ENCODE data around the gene C11orf21. TPM values are rescaled to one million over a fixed set of nuclear protein-coding genes. Genes with fewer than 3 reads are reported as not detected.

Gene C11orf21
- total and polyA plus RNA-seq, 10 of the 15 experiments (the other 5 are each of a cell fraction or from before 2014, with no cell fraction given) = 0.04 to 0.26 (median 0.11) TPM; not detected in 7

GRCh38 chr11:2267851-2268728 is 33.6 kb downstream of the C11orf21 start (continued):
- TF ChIP-seq, protein P1, sequence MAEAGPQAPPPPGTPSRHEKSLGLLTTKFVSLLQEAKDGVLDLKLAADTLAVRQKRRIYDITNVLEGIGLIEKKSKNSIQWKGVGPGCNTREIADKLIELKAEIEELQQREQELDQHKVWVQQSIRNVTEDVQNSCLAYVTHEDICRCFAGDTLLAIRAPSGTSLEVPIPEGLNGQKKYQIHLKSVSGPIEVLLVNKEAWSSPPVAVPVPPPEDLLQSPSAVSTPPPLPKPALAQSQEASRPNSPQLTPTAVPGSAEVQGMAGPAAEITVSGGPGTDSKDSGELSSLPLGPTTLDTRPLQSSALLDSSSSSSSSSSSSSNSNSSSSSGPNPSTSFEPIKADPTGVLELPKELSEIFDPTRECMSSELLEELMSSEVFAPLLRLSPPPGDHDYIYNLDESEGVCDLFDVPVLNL (IDR thresholded peaks at IDR 0.05; ENCODE audit: low read depth, low read length) = no peak
- TF ChIP-seq NFYA (IDR thresholded peaks at IDR 0.05; ENCODE audit: borderline replicate concordance, low read depth, low read length) = no peak
- no peak for TF ChIP-seq ZZZ3 (IDR thresholded peaks at IDR 0.05; ENCODE audit: control insufficient read depth, insufficient read length, low read depth)
- TF ChIP-seq IKZF2 (IDR thresholded peaks at IDR 0.05) = no peak

DNA sequence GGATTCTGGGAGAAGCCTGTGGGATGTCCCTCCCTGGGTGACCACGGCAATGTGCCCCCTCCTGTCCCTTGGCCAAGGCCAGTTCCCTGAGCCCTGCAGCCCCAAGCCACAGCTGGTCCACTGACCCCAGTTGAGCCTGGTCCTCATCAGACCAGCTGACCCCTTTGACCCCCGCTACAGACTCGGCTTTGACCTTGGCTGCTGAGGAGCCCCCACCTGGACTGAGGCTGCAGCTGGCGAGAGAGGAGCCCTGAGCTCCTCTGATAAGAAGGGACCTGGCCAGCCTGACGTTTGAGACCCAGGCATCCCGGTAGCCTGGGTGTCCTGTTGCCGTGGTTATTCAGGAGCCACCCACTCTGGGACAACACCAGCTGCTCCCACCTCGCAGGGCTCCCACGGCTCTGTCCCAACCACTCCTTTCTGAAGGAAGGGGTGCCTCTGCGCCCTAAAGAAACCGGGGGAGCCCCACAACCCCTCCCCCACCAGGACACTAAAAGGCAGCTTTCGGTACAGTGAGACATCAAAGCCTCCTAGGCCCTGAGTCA is 34.3 kb downstream of the C11orf21 start:
- Histone ChIP-seq H3K27me3 (replicated peaks in 1 of 2; ENCODE audit: control insufficient read depth in 2 of 2, insufficient read depth in 2 of 2, low read length in 1 of 2) (no peaks in the 10 kb centered on the region; a peak in 2 of 4 replicates), H3K79me2 (ENCODE audit: control insufficient read depth, insufficient read depth, low read length) (no peaks in the 10 kb centered on the region), H3K9ac (ENCODE audit: control insufficient read depth, insufficient read depth, low read length) (no peak overlapping the region), H4K20me1 (ENCODE audit: control insufficient read depth, insufficient read depth) (no peaks in the 10 kb centered on the region), H3K9me3 (replicated peaks; ENCODE audit: control insufficient read depth, insufficient read depth, low read length) (no peaks in the 10 kb centered on the region; the same call in 2 of the 3 replicates), H2AFZ (ENCODE audit: control insufficient read depth, low read depth, low read length) (no peak overlapping the region), H3K27ac (ENCODE audit: control insufficient read depth, insufficient read depth) (no peak overlapping the region), H3K4me1 (ENCODE audit: control insufficient read depth, insufficient read depth, low read length) (peaks cover 15% of the 10 kb centered on the region), H3K4me3 (no peak overlapping the region), H3K4me2 (ENCODE audit: control insufficient read depth, insufficient read depth) (no peak overlapping the region), H3K36me3 (ENCODE audit: control insufficient read depth in 2 of 2, insufficient read depth in 2 of 2, low read length in 1 of 2) (no peaks in the 10 kb centered on the region)
- 77% methylated on average over 12 of the region's 12 CpGs for WGBS (ENCODE audit: insufficient coverage, insufficient replicate concordance, low lambda C conversion rate, missing lambda C conversion rate)
- no peak for DNase-seq (ENCODE audit: low read depth, low spot score)
- RAD21 ChIA-PET (ENCODE audit: unreplicated experiment) = no interaction called here
- no peak for ATAC-seq
- CTCF ChIA-PET = no interaction called here
- POLR2A ChIA-PET = no interaction called here
- SMC1A ChIA-PET (ENCODE audit: uncharacterized antibody, unreplicated experiment) = no interaction called here
- BruUV-seq (replicated peaks) = no TSS peak
- intact Hi-C loops (cut with micrococcal nuclease; ENCODE audit: unreplicated experiment) = no loop called here
- no peak for FAIRE-seq
- no peak for TF ChIP-seq NFIC (IDR thresholded peaks at IDR 0.05; ENCODE audit: low read depth, low read length)
- no peak for TF ChIP-seq BHLHE40 (IDR thresholded peaks at IDR 0.05; ENCODE audit: borderline replicate concordance in 1 of 2, low read depth in 2 of 2, low read length in 1 of 2)
- TF ChIP-seq ESRRA (IDR thresholded peaks at IDR 0.05; ENCODE audit: low read length) = no peak
- no peak for TF ChIP-seq USF2 (IDR thresholded peaks at IDR 0.05; ENCODE audit: borderline replicate concordance, low read depth, low read length)
- TF ChIP-seq RELB (IDR thresholded peaks at IDR 0.05; ENCODE audit: low read depth) = no peak
- in situ Hi-C loops (cut with MboI) = no loop called here
